GM18858 (cell line): Measurements from ENCODE around the gene DST.

Source experiments
- ATAC-seq: cut with Tn5 transposase; IDR thresholded peaks from one replicate; pipeline ENCODE4 v1.9.1; 2021; ENCODE audit not compliant: unreplicated experiment

Gene DST

GRCh38 chr6:56625356-56625755, 17.3 kb downstream of the DST start:
- no peak for ATAC-seq

DNA sequence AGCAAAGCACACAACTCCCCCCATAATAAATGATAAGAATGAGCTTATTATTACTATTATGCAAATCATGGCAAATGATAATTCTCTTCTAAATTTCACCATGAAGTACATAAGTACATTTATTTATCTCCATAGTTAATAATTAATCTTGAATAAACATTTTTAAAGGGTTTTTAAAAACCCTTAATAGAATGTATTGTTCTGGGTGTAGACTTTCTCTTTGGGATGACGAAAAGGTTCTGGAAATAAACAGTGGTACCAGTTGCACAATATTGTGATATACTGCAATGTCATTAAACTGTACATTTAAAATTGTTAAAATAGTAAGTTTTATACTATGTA, 18.0 kb downstream of the DST start:
- no peak for ATAC-seq

- no peak for ATAC-seq
Observed at GRCh38 chr6:56624046-56624727, 18.5 kb downstream of the DST start.

- ATAC-seq = no peak
Observed at GRCh38 chr6:56620229-56620868, 22.3 kb downstream of the DST start.

- ATAC-seq = no peak
Observed at GRCh38 chr6:56618050-56618449, 24.6 kb downstream of the DST start.

- ATAC-seq = no peak
Observed at GRCh38 chr6:56616967-56617366, 25.7 kb downstream of the DST start.

DNA sequence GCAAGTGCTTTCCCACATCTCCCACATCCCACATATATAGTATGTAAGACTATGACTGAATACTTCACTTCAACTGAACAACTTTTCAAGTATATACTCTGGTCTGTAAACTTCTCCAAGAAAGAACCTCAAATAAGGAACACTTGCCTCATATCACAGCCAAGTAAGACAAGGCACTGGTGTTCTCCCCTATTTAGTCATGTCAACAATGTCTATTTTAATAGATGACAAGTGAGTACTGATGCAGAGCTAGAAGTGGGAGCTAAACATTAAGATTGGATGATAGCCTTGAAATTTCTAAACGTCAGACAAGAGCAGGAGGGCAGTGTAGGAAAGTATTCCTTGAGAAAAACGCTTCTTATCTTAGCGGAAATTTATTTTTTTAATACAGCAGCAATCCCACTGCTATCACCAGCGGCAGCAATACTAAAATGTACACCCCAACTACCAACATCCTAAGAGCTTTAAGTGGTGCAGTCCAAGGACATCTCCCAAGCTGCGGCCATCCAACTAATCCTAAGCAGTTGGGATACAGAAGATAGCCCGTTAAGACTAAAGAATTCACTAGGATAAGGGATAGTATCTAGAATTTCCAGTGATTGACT, 29.3 kb downstream of the DST start:
- ATAC-seq = no peak

GRCh38 chr6:56608332-56608731, 34.4 kb downstream of the DST start:
- no peak for ATAC-seq

- no peak for ATAC-seq
Observed at GRCh38 chr6:56607111-56607752, 35.5 kb downstream of the DST start.

DNA sequence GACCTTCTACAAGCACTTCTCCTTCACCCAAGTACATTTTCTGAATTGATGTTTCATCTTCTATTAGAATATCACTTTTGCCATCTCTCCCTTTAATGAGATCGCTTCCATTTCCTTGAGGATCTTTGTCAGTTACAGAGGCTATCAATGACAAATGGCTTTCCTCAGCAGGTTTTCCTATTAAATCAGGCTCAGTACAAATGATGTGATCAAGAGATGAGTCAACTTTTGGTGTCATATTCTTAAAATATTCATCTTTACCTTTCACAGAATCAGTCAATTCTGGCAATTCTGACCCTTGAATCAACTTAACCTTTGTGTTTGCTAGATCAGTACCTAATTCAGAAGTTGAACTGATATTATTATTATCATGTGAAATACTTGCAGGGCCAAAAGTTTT, 37.3 kb downstream of the DST start:
- no peak for ATAC-seq

DNA sequence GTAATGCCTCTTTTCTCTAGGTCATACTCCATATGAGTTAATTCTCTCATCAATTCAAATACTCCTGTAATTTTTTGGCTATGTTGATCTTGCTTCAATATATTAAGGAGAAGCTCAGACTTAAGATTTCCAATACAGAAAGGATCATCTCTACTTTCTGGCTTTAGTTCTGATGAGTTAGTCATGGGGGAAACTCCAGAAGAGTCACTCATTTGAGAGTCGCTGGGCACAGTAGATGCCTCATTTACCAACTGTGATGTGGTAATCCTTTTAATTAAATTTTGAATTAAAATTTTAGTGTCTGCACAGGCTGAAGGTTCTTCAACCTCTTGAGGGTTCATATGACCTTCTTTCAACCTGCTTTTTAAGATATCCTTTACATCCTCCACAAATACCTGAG, 38.5 kb downstream of the DST start:
- no peak for ATAC-seq

- ATAC-seq = no peak
Observed at GRCh38 chr6:56601390-56601789, 41.3 kb downstream of the DST start.

DNA sequence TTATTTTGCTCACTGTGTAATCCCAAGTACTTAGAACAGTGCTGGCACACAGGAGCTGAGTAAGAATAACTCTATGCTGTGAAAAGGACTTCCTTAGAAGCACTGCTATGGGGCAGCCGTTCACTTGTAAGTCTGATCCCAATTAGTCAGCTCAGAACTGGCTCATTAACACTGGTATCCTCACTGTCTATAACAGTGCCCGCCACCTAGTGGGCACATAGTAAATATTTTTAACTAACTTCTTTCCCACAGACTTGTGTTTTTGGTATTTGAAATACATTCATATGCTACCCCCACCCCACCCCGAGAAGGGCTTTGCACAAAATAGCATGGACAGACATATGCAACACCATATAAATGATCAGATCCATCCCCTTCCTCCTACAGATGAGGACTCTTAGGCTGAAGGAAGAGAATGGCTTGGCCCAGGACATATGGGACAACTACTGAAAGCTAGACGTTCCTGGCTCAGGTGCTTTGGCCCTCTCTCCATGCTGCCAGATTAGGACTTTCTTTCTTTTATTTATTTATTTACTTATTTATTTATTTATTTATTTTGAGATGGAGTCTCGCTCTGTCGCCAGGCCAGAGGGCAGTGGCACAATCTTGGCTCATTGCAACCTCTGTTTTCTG, 47.1 kb downstream of the DST start:
- peak; percentile 16 for ATAC-seq

DNA sequence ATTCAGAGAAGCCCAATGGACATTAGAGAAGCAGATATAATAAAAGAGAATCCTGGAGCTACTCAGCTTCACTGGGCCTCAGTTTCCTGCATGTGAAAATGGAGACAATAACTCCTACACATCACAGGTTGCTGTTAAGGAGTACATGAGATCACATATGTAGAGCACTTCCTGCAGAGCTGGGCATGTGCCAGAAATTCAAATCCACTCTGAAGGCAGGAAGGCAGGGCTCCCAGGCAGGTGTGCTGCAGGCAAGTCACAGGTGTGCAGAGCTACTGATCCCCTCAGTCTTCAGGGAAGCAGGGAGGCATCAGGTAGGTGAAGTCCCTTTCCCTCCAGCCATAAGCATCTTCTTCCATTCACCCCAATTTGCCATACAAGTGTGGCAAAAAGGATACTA, 48.0 kb downstream of the DST start:
- no peak for ATAC-seq

DNA sequence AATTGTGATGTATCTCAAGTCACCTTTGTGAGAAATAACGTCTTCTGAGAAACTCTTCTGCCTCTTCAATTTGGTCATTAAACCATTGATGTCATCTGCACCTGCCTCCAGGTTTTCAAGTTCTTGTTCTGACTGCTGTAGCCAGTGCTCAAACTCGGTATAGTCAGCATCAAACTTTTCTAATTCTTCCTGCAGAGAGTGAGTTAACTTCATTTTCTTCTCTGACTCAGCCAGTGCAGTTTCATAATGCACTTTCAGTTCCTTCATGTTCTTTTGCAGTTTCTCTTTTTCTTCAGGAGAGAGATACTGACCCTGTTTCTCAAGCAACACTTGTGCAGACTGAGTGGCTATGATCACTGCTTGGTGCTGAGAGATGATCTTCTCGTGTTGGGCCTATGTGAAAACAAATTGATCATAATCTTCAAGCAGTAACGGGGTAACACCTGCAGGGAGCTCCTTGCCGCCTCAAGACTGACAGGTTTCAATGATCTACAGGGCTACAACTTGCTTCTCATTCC, 48.8 kb downstream of the DST start:
- ATAC-seq = peak; percentile 92

GRCh38 chr6:56582236-56582635, 60.5 kb downstream of the DST start:
- no peak for ATAC-seq

DNA sequence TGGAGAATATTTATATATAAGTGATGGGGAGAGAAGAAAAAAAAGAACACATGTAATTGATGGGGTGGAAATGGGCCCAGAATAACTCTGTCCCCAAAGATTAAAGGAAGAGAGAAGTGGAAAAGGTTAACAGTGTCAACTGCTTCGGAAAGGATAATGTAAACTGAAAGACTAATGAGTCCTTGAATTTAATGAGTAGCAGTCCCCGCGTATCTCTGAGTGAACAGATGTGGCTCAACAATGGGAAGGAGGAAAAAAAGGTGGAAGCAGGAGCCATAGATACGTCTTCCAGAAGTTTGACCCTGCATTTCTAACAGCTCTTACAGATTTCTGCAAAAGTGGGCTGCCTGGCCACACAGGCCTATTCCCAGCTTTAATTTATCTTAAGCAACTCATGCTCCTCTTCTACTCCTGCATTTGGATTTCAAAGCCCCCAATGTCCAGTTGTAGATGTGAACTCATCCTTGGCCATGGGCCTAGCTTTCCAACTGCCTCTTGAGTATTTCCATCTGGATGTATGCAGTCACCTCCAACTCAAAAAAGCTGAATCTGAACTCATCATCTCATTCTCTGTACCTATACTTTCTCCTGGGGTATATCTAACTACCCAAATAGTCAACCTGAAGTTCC, 61.3 kb downstream of the DST start:
- ATAC-seq = no peak

- ATAC-seq = no peak
Observed at GRCh38 chr6:56580271-56580670, 62.4 kb downstream of the DST start.

DNA sequence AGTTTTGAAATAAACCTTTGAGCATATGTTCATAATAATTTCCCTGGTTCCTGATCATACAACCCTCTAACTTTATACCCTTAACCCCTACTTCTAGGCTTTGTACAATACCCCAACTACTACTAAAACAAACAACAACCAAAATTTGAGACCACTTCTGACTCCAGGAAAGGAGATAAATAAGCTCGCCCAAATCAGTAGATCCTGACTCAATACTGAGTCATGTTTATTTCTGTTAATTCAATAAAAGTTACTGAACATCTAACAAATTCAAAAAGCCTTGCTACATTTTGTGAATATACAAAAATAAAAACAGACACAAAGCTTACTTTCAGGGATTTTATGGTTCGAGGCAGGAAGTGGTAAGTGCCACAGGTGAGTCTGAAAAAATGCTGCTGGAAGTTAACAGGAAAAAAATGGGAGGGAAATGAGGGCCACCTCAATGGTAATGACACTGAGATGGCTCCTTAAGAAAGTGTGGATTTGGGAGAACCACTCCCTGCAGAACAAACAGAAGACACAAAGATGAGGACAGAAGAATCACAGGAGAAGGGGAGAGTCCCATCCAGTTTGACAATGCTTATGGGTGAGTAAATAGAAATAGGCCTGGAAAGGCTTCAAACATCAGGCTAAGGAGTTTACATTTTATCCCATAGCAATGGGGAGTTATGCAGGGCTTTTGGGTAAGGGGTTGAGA, 63.4 kb downstream of the DST start:
- no peak for ATAC-seq

GRCh38 chr6:56575736-56576135, 67.0 kb downstream of the DST start:
- ATAC-seq = no peak
